GM12878 (cell line): ENCODE measurements around the gene ZBTB32. TPM values are rescaled to one million over a fixed set of nuclear protein-coding genes. Genes with fewer than 3 reads are reported as not detected.

ENCODE experiments used
- ATAC-seq: fragments of 200-7000 bp; cut with Tn5 transposase; 3 replicates; pipeline ENCODE4 v1.9.1; 2020; ENCODE audit warnings: mild to moderate bottlenecking, moderate library complexity
- BruUV-seq: library from RNA; stranded (reverse); fragments of 400-500 nt; replicated peaks from 2 replicates; lab custom pipeline; 2021; lab: Mats Ljungman, UMichigan
- CTCF ChIA-PET: fragments of 300-600 bp; sonication (Branson Sonifier 250); formaldehyde crosslinking; extraction: SDS; loops from one replicate; lab custom pipeline; 2021; ENCODE audit warnings: inconsistent platforms; lab: Yijun Ruan, JAX
- POLR2A ChIA-PET: fragments of 350-600 bp; formaldehyde crosslinking; extraction: SDS; loops from one replicate; lab custom pipeline; 2021; ENCODE audit warnings: inconsistent platforms; lab: Charles Lee
- RAD21 ChIA-PET: fragments of 300-600 bp; sonication (Branson Sonifier 250); formaldehyde crosslinking; loops from one replicate; lab custom pipeline; 2023; ENCODE audit warnings: antibody characterized with exemption; ENCODE audit not compliant: unreplicated experiment; lab: Charles Lee
- SMC1A ChIA-PET: fragments of 300-600 bp; sonication (Branson Sonifier 250); formaldehyde crosslinking; loops from one replicate; lab custom pipeline; 2023; ENCODE audit not compliant: unreplicated experiment, uncharacterized antibody; lab: Charles Lee
- DNase-seq: peaks from one replicate; pipeline ENCODE4 v3.0.0-alpha.2; 2011; ENCODE audit warnings: low read depth, low spot score
- FAIRE-seq: peaks from 3 replicates; lab custom pipeline; 2011; peaks lifted over from hg19 to GRCh38; lab: Jason Lieb, UNC
- H2AFZ ChIP-seq: 2 replicates; pipeline ENCODE4 v1.6.0; 2011; ENCODE audit warnings: low read depth, low read length, control low read depth; ENCODE audit not compliant: control insufficient read depth
- H3K27ac ChIP-seq: 2 replicates; pipeline ENCODE4 v1.5.1; 2011; ENCODE audit warnings: control low read depth; ENCODE audit not compliant: control insufficient read depth, insufficient read depth
- H3K27me3 ChIP-seq, 2 experiments: replicated peaks in 1 of 2; 2 replicates each; pipeline versions ENCODE4 v1.6.0 to v1.6.1; 2011; ENCODE audit warnings: low read length in 1 of 2; ENCODE audit not compliant: control insufficient read depth in 2 of 2, insufficient read depth in 2 of 2
- H3K36me3 ChIP-seq, 2 experiments: 2 replicates each; pipeline ENCODE4 v1.5.1; 2011; ENCODE audit warnings: low read length in 1 of 2; ENCODE audit not compliant: control insufficient read depth in 2 of 2, insufficient read depth in 2 of 2
- H3K4me1 ChIP-seq: 2 replicates; pipeline ENCODE4 v1.6.1; 2011; ENCODE audit warnings: mild to moderate bottlenecking, low read length, moderate library complexity, mixed read lengths; ENCODE audit not compliant: control insufficient read depth, insufficient read depth
- H3K4me2 ChIP-seq: 2 replicates; pipeline ENCODE4 v1.6.0; 2011; ENCODE audit warnings: control low read depth; ENCODE audit not compliant: control insufficient read depth, insufficient read depth
- H3K4me3 ChIP-seq: fragments of 200-600 bp; sonication (generic); 2 replicates; pipeline ENCODE4 v1.5.1; 2016
- H3K79me2 ChIP-seq: 2 replicates; pipeline ENCODE4 v1.6.0; 2011; ENCODE audit warnings: low read length; ENCODE audit not compliant: control insufficient read depth, insufficient read depth
- H3K9ac ChIP-seq: 2 replicates; pipeline ENCODE4 v1.8.0; 2011; ENCODE audit warnings: low read length, control low read depth, mixed read lengths; ENCODE audit not compliant: control insufficient read depth, insufficient read depth
- H3K9me3 ChIP-seq: replicated peaks from 3 replicates; pipeline ENCODE4 v1.5.1; 2011; ENCODE audit warnings: mild to moderate bottlenecking, low read length; ENCODE audit not compliant: control insufficient read depth, insufficient read depth
- H4K20me1 ChIP-seq: 2 replicates; pipeline ENCODE4 v1.6.0; 2011; ENCODE audit not compliant: control insufficient read depth, insufficient read depth
- EZH2 ChIP-seq: IDR thresholded peaks from 2 replicates; pipeline ENCODE4 v1.6.1; 2012; ENCODE audit warnings: low read depth, mild to moderate bottlenecking, control low read depth, inconsistent platforms, low read length, borderline replicate concordance; ENCODE audit not compliant: control insufficient read depth
- HCFC1 ChIP-seq: fragments of 150-350 bp; IDR thresholded peaks from 2 replicates; pipeline ENCODE4 v1.6.1; 2014; ENCODE audit warnings: low read length
- MYB ChIP-seq: fragments of 150-350 bp; IDR thresholded peaks from 2 replicates; pipeline ENCODE4 v1.6.1; 2014; ENCODE audit warnings: mild to moderate bottlenecking, low read depth, low read length, borderline replicate concordance
- RAD51 ChIP-seq: fragments of 450-650 bp; IDR thresholded peaks from 2 replicates; pipeline ENCODE4 v1.6.1; 2016; ENCODE audit warnings: moderate library complexity, mild to moderate bottlenecking, inconsistent platforms
- RCOR1 ChIP-seq: conservative IDR thresholded peaks from 2 replicates; pipeline ENCODE4 v1.6.1; 2012; ENCODE audit warnings: low read depth, low read length, improper control_type of control experiment
- SIX5 ChIP-seq: IDR thresholded peaks from 2 replicates; pipeline ENCODE4 v1.6.1; 2011; ENCODE audit warnings: mild to moderate bottlenecking, low read depth, low read length, moderate library complexity; ENCODE audit not compliant: severe bottlenecking
- SMAD1 ChIP-seq: fragments of 450-650 bp; IDR thresholded peaks from 2 replicates; pipeline ENCODE4 v1.6.1; 2018; ENCODE audit warnings: mild to moderate bottlenecking, low read depth; ENCODE audit not compliant: partially characterized antibody
- SMARCA5 ChIP-seq: fragments of 450-650 bp; IDR thresholded peaks from 2 replicates; pipeline ENCODE4 v1.6.1; 2017; ENCODE audit warnings: mild to moderate bottlenecking
- SUPT20H ChIP-seq: IDR thresholded peaks from 2 replicates; pipeline ENCODE4 v1.6.1; 2011; ENCODE audit warnings: low read depth, mild to moderate bottlenecking, low read length, moderate library complexity, borderline replicate concordance; ENCODE audit not compliant: control insufficient read depth
- whole genome bisulfite sequencing: methylation state at CpG from one replicate; pipeline ENCODE4 v1.1.6; 2016; ENCODE audit warnings: low lambda C conversion rate; ENCODE audit not compliant: insufficient replicate concordance, insufficient coverage; ENCODE audit errors: missing lambda C conversion rate; 5-methylcytosine and 5-hydroxymethylcytosine counted together
- in situ Hi-C: fragments of 300-500 bp; cut with MboI; formaldehyde crosslinking; loops from 9 replicates; pipeline ENCODE4 v1.14.3; 2018; ENCODE audit warnings: mixed read lengths
- intact Hi-C: fragments of 100-400 bp; cut with micrococcal nuclease; formaldehyde crosslinking; loops from one replicate; pipeline ENCODE4 v1.14.2; 2022; ENCODE audit not compliant: unreplicated experiment
- polyA plus RNA-seq, 11 experiments: library from polyadenylated mRNA; depleted of rRNA in 4 of 11; unstranded in 6 of 11; stranded (reverse) in 5 of 11; fragments of >200 nt; fragmentation: Nextera tagmentation in 4 of 11; fragmentation: Illumina TruSeq in 1 of 11; extraction: Ambion mirVana in 4 of 11; extraction: Trizol in 1 of 11; gene quantifications; 1 replicate in 1 of 11; 2 replicates in 10 of 11; pipeline versions ENCODE4 v1.2.1 to v1.2.3, GENCODE V29; 2011 to 2016; ENCODE audit warnings: inconsistent platforms in 2 of 11, missing spikeins in 2 of 11, low read depth in 1 of 11
- total RNA-seq, 4 experiments: library from RNA; depleted of rRNA in 3 of 4; stranded (reverse); fragments of >200 nt in 3 of 4; fragmentation: Illumina TruSeq in 1 of 4; extraction: Trizol in 1 of 4; gene quantifications; 2 replicates each; pipeline versions ENCODE4 v1.2.1 to v1.2.3, GENCODE V29; 2013 to 2021
- TF ChIP-seq, protein P1 (sequence below): fragments of 450-650 bp; IDR thresholded peaks from 2 replicates; pipeline ENCODE4 v1.6.1; 2017; ENCODE audit warnings: mild to moderate bottlenecking, moderate library complexity

ZBTB32 gene
- total and polyA plus RNA-seq, 10 of the 15 experiments (the other 5 are each of a cell fraction or from before 2014, with no cell fraction given): 1.0 to 46.7 (median 16.0) TPM

GRCh38 chr19:35724560-35724959 lies 20.2 kb downstream of the ZBTB32 start (continued):
- no peak for TF ChIP-seq SIX5
- no peak for TF ChIP-seq RAD51
- TF ChIP-seq SMARCA5: no peak
- TF ChIP-seq HCFC1: no peak
- no peak for TF ChIP-seq MYB

- in situ Hi-C loops: no loop called here
Observed at GRCh38 chr19:35725216-35725861, 21.0 kb downstream of the ZBTB32 start.

More at GRCh38 chr19:35725216-35725861, 21.0 kb downstream of the ZBTB32 start:
- no peak for FAIRE-seq
- Histone ChIP-seq H2AFZ (no peak overlapping the region), H3K27me3 (no peaks in the 10 kb centered on the region), H3K27ac (no peak overlapping the region), H3K4me1 (no peaks in the 10 kb centered on the region), H4K20me1 (no peaks in the 10 kb centered on the region; the same call in 1 of the 2 replicates), H3K4me3 (no peak overlapping the region), H3K79me2 (no peaks in the 10 kb centered on the region; the same call in 1 of the 2 replicates), H3K36me3 (peaks cover 27 to 49% of the 10 kb centered on the region in 2 experiments), H3K9ac (no peak overlapping the region), H3K9me3 (no peaks in the 10 kb centered on the region), H3K4me2 (no peak overlapping the region)
- no peak for DNase-seq
- no peak for TF ChIP-seq RCOR1
- TF ChIP-seq SMAD1: no peak
- TF ChIP-seq SUPT20H: no peak
- TF ChIP-seq EZH2: no peak
- TF ChIP-seq, protein P1, sequence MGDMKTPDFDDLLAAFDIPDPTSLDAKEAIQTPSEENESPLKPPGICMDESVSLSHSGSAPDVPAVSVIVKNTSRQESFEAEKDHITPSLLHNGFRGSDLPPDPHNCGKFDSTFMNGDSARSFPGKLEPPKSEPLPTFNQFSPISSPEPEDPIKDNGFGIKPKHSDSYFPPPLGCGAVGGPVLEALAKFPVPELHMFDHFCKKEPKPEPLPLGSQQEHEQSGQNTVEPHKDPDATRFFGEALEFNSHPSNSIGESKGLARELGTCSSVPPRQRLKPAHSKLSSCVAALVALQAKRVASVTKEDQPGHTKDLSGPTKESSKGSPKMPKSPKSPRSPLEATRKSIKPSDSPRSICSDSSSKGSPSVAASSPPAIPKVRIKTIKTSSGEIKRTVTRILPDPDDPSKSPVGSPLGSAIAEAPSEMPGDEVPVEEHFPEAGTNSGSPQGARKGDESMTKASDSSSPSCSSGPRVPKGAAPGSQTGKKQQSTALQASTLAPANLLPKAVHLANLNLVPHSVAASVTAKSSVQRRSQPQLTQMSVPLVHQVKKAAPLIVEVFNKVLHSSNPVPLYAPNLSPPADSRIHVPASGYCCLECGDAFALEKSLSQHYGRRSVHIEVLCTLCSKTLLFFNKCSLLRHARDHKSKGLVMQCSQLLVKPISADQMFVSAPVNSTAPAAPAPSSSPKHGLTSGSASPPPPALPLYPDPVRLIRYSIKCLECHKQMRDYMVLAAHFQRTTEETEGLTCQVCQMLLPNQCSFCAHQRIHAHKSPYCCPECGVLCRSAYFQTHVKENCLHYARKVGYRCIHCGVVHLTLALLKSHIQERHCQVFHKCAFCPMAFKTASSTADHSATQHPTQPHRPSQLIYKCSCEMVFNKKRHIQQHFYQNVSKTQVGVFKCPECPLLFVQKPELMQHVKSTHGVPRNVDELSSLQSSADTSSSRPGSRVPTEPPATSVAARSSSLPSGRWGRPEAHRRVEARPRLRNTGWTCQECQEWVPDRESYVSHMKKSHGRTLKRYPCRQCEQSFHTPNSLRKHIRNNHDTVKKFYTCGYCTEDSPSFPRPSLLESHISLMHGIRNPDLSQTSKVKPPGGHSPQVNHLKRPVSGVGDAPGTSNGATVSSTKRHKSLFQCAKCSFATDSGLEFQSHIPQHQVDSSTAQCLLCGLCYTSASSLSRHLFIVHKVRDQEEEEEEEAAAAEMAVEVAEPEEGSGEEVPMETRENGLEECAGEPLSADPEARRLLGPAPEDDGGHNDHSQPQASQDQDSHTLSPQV: no peak
- ATAC-seq: no peak
- ChIA-PET CTCF (no interaction called here), POLR2A (no interaction called here), SMC1A (interaction anchor here (0.8 kb wide), 1 partner anchor 31 kb away, joined by 3 read pairs; no protein-coding TSS in a partner anchor), RAD21 (no interaction called here)
- intact Hi-C loops: no loop called here
- WGBS: 97% methylated on average over 23 of the region's 23 CpGs
- no TSS peak for BruUV-seq
